Activated T-cell treated with anti-CD3 and anti-CD28 coated beads, Interleukin-2, amount 50 U/mL, for 24 hours (primary cell): Measurements from ENCODE around the gene ZNF433.
"Not testable (repeated sequence)": the region's sequence is repeated elsewhere in the genome, so short reads cannot be mapped to it uniquely, and the experiment has no call there.

ENCODE experiments used
- DNase-seq: peaks from one replicate; pipeline ENCODE4 v3.0.0-alpha.2; 2020
- H3K27ac Mint-ChIP-seq: 2 replicates; pipeline ENCODE4 v1.8.0; 2020; ENCODE audit warnings: mild to moderate bottlenecking, mixed read lengths
- H3K27me3 Mint-ChIP-seq: 2 replicates; pipeline ENCODE4 v1.8.0; 2020; ENCODE audit warnings: mixed read lengths
- H3K36me3 Mint-ChIP-seq: 2 replicates; pipeline ENCODE4 v1.8.0; 2020; ENCODE audit warnings: low read depth, mixed read lengths
- H3K4me1 Mint-ChIP-seq: 2 replicates; pipeline ENCODE4 v1.8.0; 2020; ENCODE audit warnings: low read depth, mixed read lengths
- H3K4me3 Mint-ChIP-seq: 2 replicates; pipeline ENCODE4 v1.8.0; 2020; ENCODE audit warnings: mild to moderate bottlenecking, moderate library complexity, mixed read lengths
- H3K9me3 Mint-ChIP-seq: 2 replicates; pipeline ENCODE4 v1.8.0; 2020; ENCODE audit warnings: mixed read lengths

ZNF433 gene

DNA sequence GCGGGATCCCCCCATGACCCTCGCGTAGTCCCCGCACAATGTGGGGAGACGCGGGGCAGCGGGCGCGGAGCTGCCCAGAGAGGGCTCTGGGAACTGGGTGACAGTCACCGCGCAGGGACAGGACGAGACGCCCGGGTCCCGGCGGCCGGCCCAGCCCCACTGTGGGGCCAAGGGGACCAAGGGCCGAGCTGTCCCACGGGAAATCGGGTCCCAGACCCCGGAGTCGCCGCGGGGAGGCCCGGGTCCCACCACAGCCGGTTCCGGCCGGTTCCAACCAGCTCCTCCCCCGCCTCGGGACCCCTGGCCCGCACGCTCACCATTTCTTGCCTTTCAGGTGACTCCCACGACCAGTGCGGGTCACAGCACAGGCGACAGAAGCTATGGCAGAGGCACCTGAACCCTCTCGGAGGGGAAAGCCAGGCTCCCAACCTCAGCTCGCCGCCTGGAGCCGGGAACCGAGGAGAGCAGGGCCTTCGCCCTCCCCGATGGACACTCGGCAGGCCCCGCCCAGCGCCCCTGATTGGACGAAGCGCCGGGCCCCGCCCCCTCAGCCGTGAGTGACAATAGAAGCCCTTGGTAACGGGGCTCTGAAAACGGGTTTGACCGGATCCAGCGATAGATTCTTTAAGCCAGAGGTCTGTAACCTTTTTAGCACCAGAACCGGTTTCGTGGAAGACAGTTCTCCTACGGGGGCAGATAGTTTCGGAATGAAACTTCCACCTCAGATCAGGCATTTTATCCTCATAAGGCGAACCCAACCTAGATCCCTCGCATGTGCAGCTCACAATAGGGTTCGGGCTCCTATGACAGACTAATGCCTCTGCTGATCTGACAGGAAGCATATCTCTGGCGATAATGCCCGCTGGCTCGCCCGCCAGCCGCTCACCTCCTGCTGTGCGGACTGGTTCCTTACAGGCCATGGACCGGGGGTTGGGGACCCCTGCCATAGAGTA lies at the start of gene ZNF433:
Gene ZNF433, minus strand, starts transcription at position 460 of the 953 bp plus-strand sequence. Its CDS starts 140 bp downstream, at position 320.
- DNase-seq, result peak; percentile 76
- peaks cover 16% of the 10 kb centered on the region for H3K9me3 Mint-ChIP-seq
- peaks cover 26% of the 10 kb centered on the region for H3K36me3 Mint-ChIP-seq
- H3K27me3 Mint-ChIP-seq, result peaks cover 23% of the 10 kb centered on the region
- peak within 1 kb of the TSS; percentile 79 for H3K4me3 Mint-ChIP-seq
- no peak within 1 kb of the TSS for H3K27ac Mint-ChIP-seq
- H3K4me1 Mint-ChIP-seq, result peaks cover 10% of the 10 kb centered on the region

DNA sequence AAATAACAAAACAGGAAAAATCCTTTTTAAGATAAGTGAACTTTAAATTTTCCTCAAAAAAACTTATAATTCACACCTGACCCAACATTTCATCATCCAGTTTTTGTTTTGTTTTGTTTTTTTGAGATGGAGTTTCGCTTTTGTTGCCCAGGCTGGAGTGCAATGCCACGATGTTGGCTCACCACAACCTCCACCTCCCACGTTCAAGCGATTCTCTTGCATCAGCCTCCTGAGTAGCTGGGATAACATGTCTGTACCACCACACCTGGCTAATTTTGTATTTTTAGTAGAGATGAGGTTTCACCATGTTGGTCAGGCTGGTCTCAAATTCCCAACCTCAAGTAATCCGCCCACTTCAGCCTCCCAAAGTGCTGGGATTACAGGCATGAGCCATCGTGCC lies 47.9 kb upstream of the ZNF433 start:
- H3K27me3 Mint-ChIP-seq, DNase-seq, H3K27ac Mint-ChIP-seq, H3K4me1 Mint-ChIP-seq, H3K4me3 Mint-ChIP-seq: not testable (repeated sequence)
- peaks cover 32% of the 10 kb centered on the region for H3K36me3 Mint-ChIP-seq
- H3K9me3 Mint-ChIP-seq, result peaks cover 25% of the 10 kb centered on the region

DNA sequence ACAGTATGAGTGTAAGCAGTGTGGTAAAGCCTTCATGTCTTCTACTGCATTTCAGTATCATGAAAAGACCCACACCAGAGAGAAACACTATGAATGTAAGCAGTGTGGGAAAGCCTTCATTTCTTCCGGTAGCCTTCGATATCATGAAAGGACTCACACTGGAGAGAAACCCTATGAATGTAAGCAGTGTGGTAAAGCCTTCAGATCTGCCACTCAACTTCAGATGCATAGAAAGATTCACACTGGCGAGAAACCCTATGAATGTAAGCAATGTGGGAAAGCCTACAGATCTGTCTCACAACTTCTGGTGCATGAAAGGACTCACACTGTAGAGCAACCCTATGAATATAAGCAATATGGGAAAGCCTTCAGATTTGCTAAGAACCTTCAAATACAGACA lies 41.9 kb upstream of the ZNF433 start:
- no peaks in the 10 kb centered on the region for H3K4me1 Mint-ChIP-seq
- H3K36me3 Mint-ChIP-seq, result peaks cover 77% of the 10 kb centered on the region
- no peak overlapping the region for H3K27ac Mint-ChIP-seq
- peaks cover 54% of the 10 kb centered on the region for H3K9me3 Mint-ChIP-seq
- no peak overlapping the region for H3K4me3 Mint-ChIP-seq
- H3K27me3 Mint-ChIP-seq, result no peaks in the 10 kb centered on the region
- no peak for DNase-seq

DNA sequence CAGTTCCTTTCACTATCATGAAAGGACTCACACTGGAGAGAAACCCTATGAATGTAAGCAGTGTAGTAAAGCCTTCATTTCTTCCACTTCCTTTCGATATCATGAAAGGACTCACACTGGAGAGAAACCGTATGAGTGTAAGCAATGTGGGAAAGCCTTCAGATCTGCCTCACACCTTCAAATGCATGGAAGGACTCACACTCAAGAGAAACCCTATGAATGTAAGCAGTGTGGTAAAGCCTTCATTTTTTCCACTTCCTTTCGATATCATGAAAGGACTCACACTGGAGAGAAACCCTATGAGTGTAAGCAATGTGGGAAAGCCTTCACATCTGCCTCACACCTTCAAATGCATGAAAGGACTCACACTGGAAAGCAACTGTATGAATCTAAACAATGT lies 40.9 kb upstream of the ZNF433 start:
- not testable (repeated sequence) for H3K27ac Mint-ChIP-seq, DNase-seq, H3K4me1 Mint-ChIP-seq, H3K27me3 Mint-ChIP-seq, H3K4me3 Mint-ChIP-seq
- Mint-ChIP-seq H3K9me3 (peaks cover 52% of the 10 kb centered on the region), H3K36me3 (peaks cover 80% of the 10 kb centered on the region)

DNA sequence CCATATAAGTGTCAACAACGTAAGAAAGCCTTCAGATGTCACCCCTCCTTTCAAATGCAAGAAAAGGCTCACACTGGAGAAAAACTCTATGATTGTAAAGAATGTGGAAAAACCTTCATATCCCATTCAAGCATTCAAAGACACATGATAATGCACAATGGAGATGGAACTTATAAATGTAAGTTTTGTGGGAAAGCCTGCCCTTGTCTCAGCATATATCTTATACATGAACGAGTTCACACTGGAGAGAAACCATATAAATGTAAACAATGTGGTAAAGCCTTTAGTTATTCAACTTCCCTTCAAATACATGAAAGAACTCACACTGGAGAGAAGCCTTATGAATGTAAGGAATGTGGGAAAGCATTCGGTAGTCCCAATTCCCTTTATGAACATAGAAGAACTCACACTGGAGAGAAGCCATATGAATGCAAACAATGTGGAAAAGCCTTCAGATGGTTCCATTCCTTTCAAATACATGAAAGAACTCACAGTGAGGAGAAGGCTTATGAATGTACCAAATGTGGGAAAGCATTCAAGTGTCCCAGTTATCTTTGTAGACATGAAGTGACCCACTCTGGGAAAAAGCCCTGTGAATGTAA lies 40.2 kb upstream of the ZNF433 start:
- Mint-ChIP-seq H3K27ac (no peak overlapping the region), H3K9me3 (peaks cover 53% of the 10 kb centered on the region), H3K36me3 (peaks cover 82% of the 10 kb centered on the region), H3K4me3 (no peak overlapping the region), H3K4me1 (no peaks in the 10 kb centered on the region), H3K27me3 (no peaks in the 10 kb centered on the region)
- DNase-seq, result no peak

DNA sequence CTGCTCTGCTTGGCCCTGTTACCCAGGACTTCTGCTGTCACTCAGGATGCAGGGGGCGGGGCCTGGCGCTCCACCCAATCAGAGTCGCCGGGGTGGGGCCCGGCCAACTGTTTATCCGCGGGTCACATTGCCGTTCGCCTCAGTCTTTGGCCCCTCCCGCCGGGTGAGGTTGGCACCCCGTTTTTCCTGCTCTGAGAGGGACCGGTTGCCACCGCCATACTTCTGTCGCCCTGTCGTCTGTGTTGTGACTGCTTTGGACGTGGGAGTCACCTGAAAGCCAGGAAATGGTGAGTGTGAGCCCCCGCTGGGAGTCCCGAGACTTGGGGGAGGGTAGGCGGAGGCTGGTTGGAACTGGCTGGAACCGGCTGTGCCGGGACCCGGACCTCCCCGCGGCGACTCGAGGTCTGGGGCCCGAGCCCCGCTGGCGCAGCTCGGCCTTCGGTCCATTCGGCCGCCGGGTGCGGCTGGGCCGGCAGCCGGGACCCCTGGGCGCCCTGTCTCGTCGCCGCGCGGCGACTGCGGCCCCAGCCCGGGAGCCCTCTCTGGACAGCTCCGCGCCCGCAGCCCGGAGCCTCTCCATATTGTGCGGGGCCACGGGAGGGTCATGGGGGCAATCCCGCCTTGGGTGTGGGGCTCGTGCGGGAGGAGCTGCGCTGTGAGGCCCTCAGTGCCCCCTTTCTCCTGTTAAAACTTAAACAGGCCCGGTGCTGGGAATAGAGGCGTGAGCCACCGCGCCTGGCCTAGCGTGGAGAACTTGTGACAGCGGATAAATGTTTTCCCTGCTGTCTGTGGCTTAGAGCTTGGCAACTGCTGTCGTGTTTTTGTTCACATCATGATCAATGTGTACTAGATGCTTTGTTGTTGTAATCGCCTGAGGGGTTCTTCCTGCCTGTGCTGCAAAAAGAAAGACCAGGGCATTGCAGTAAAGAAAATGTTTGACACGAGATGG lies 29.4 kb upstream of the ZNF433 start, which contains the start of gene ZNF844:
Gene ZNF844, plus strand, starts transcription at position 142 of the 949 bp plus-strand sequence. Its CDS starts 143 bp downstream, at position 285.
- Mint-ChIP-seq H3K4me1 (peaks cover 10% of the 10 kb centered on the region), H3K4me3 (peak within 1 kb of the TSS; percentile 82), H3K9me3 (peaks cover 10% of the 10 kb centered on the region), H3K36me3 (peaks cover 23% of the 10 kb centered on the region), H3K27ac (peak within 1 kb of the TSS; percentile 74), H3K27me3 (no peaks in the 10 kb centered on the region)
- DNase-seq, result peak; percentile 84

DNA sequence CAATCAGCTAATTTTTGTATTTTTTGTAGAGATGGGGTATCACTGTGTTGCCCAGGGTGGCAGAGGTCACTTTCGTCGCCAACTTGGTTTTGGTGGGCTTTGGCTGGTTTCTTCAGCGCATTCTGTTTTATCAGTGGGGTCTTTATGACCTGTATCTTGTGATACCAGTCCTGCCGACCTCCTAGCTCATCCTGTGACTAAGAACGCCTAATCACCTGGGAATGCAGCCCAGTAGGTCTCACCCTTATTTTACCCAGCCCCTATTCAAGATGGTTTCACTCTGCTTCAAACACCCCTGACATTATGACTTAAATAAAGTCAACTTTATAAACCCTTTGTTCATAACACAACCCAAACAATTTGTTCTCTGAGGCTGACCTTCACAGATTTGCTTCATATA lies 20.3 kb upstream of the ZNF433 start:
- DNase-seq, result no peak
- H3K27ac Mint-ChIP-seq, result no peak overlapping the region
- no peak overlapping the region for H3K4me3 Mint-ChIP-seq
- H3K36me3 Mint-ChIP-seq, result peaks cover 4% of the 10 kb centered on the region
- H3K4me1 Mint-ChIP-seq, result peaks cover 18% of the 10 kb centered on the region
- H3K9me3 Mint-ChIP-seq, result peaks cover 8% of the 10 kb centered on the region
- H3K27me3 Mint-ChIP-seq, result peaks cover 48% of the 10 kb centered on the region

DNA sequence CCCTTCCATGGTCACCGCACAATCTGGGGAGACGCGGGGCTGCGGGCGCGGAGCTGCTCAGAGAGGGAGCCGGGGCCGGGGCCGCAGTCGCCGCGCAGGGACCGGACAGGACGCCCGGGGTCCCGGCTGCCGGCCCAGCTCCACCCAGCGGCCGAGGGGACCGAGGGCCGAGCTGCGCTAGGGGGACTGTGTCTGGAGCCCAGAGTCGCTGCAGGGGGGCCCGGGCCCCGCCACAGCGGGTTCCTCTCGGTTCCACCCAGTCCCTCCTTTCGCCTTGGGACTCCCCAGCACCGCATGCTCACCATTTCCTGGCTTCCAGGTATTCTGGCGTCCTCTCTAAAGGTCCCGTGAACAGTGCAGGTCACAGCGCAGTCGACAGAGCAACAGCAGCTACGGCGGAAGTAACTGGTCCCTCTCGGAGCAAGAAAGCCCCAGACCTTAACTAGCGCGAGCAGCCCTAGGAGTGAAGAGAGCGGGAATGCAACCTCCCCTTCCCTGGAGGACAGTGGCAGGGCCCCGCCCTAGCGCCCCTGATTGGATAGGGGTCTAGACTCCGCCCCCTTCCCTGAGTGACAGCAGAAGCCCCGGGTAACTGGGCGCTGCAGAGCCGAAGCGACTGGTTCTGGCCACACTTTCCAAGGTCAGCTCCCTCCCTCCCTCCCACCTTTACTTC lies 17.2 kb upstream of the ZNF433 start, which contains the start of gene ZNF878:
Gene ZNF878, minus strand, starts transcription at position 465 of the 673 bp plus-strand sequence. Its CDS starts 160 bp downstream, at position 305.
- H3K36me3 Mint-ChIP-seq, result peaks cover 11% of the 10 kb centered on the region
- peak within 1 kb of the TSS; percentile 76 for H3K4me3 Mint-ChIP-seq
- peak; percentile 66 for DNase-seq
- H3K27me3 Mint-ChIP-seq, result peaks cover 57% of the 10 kb centered on the region
- peak within 1 kb of the TSS; percentile 48 for H3K27ac Mint-ChIP-seq
- peaks cover 14% of the 10 kb centered on the region for H3K9me3 Mint-ChIP-seq
- H3K4me1 Mint-ChIP-seq, result peaks cover 12% of the 10 kb centered on the region

DNA sequence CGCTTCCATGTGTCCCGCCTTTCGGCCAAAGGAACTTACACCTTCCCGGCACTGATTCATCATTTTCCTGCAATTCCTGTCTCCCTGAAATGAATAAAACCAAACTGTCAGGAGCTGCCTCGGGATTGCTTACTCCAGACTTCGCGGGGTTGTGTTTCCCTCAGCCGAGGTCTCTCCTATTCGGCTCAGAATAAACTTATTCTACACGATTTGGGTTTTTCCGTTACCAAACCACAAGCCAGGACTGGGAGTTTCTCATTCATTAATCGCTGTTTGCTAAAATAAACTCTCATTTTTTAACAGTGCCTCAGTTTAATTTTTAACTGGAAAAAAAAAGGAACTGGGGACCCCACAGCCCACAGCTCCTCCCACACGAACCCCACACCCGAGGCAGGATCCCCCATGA lies 16.6 kb upstream of the ZNF433 start:
- Mint-ChIP-seq H3K4me1 (peaks cover 12% of the 10 kb centered on the region), H3K27me3 (peaks cover 55% of the 10 kb centered on the region), H3K9me3 (peaks cover 16% of the 10 kb centered on the region), H3K4me3 (peak overlapping the region; percentile 73), H3K36me3 (peaks cover 15% of the 10 kb centered on the region), H3K27ac (peak overlapping the region; percentile 23)
- no peak for DNase-seq

DNA sequence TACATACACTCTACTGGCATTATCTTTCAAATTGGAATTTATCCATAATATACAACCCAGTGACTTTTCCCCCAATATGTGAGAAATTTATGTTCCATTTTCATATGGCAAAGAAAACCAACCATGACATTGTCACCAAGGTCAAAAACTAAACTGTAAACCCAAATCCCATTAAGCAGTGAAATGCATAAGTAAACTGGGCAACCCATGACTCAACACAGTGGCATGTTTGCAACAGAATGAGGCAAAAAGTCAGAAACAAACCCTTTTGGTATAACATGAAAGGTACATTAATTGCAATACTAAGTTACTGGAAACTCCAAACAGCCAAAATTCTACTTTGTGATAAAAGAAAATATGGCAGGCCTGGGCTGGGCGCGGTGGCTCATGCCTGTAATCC lies 12.4 kb upstream of the ZNF433 start:
- Mint-ChIP-seq H3K4me3 (no peak overlapping the region), H3K27ac (no peak overlapping the region), H3K36me3 (peaks cover 45% of the 10 kb centered on the region), H3K4me1 (peaks cover 8% of the 10 kb centered on the region), H3K9me3 (peaks cover 35% of the 10 kb centered on the region), H3K27me3 (peaks cover 26% of the 10 kb centered on the region)
- no peak for DNase-seq

DNA sequence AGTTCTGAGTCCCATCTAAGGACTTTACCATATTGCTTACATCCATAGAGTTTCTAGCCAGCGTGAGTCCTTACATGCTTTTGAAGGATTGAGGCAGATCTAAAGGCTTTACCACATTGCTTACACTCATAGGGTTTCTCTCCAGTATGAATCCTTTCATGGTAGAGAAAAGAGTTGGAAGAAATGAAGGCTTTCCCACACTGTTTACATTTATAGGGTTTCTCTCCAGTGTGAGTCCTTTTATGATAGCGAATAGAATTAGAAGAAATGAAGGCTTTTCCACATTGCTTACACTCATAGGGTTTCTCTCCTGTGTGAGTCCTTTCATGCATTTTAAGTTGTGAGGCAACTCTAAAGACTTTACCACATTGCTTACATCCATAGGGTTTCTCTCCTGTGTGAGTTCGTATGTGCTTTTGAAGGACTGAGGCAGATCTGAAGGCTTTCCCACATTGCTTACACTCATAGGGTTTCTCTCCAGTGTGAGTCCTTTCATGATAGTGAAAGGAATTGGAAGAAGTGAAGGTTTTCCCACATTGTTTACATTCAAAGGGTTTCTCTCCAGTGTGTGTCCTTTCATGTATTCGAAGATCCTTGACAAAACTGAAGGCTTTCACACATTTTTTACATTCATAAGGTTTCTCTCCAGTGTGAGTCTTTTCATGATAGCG lies 8.4 kb upstream of the ZNF433 start:
- DNase-seq, result no peak
- Mint-ChIP-seq H3K36me3 (peaks cover 53% of the 10 kb centered on the region), H3K9me3 (peaks cover 40% of the 10 kb centered on the region), H3K27ac (no peak overlapping the region), H3K4me1 (no peaks in the 10 kb centered on the region), H3K4me3 (no peak overlapping the region), H3K27me3 (peaks cover 5% of the 10 kb centered on the region)

DNA sequence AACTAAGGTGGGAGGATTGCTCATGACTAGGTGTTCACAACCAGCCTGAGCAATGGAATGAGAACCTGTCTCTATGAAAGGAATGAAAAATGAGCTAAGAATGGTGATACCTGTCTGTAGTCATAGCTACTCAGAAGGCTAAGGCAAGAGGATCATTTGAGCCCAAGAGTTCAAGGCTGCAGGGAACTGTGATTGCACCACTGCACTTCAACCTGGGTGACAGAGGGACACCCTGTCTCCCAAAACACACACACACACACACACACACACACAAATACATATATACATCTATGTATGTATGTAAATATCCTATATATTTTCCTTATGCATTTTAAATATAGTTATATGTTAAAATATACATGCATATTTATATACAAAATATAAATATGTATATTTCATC lies 7.4 kb upstream of the ZNF433 start:
- H3K27ac Mint-ChIP-seq, result no peak overlapping the region
- DNase-seq, result no peak
- peaks cover 5% of the 10 kb centered on the region for H3K27me3 Mint-ChIP-seq
- no peaks in the 10 kb centered on the region for H3K4me1 Mint-ChIP-seq
- peaks cover 40% of the 10 kb centered on the region for H3K9me3 Mint-ChIP-seq
- H3K4me3 Mint-ChIP-seq, result no peak overlapping the region
- peaks cover 54% of the 10 kb centered on the region for H3K36me3 Mint-ChIP-seq

DNA sequence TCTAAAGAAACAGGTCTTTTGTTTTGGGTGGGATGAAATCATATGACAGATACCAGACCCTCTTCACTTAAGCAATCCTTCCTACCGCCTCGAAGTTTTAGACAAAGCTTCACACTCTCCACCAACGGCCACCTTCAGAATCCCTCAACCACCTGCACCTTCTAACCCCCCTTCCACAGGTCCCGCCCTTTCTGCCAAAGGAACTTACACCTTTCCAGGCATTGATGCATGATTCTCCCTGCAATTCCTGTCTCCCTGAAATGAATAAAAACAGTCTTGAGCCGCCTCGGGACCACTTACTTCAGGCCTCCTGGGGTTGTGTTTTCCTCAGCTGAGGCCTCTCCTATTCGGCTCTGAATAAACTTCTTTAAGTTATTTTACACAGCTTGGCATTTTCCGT lies 859 bp downstream of the ZNF433 start:
- no peak for DNase-seq
- Mint-ChIP-seq H3K27ac (no peak overlapping the region), H3K4me3 (peak overlapping the region; percentile 9), H3K27me3 (peaks cover 23% of the 10 kb centered on the region), H3K4me1 (peaks cover 10% of the 10 kb centered on the region), H3K36me3 (peaks cover 28% of the 10 kb centered on the region), H3K9me3 (peaks cover 16% of the 10 kb centered on the region)
